ENCODE results near the gene SH3BP2. TPM values are rescaled to one million over a fixed set of nuclear protein-coding genes. Genes with fewer than 3 reads are reported as not detected.

Gene SH3BP2
- total RNA-seq: 10 to 100 TPM; 69.3 to 78.2 TPM

GRCh38 chr4:2792711-2793585 is at the start of gene SH3BP2:
TSS of gene SH3BP2 (plus strand) at chr4:2793085. CDS start at chr4:2820618, 27,533 bp downstream.
- peaks cover 41% of the 10 kb centered on the region for H3K4me1 Mint-ChIP-seq
- H3K9me3 Mint-ChIP-seq: no peaks in the 10 kb centered on the region
- DNase-seq: peak; percentile 49
- CTCF ChIA-PET: interaction anchor here (0.6 kb wide), 1 partner anchor 552 kb away, joined by 3 read pairs; no protein-coding TSS in a partner anchor
- H3K27ac Mint-ChIP-seq: peak within 1 kb of the TSS; percentile 76
- peak within 1 kb of the TSS; percentile 80 for H3K4me3 Mint-ChIP-seq
- H3K36me3 Mint-ChIP-seq (ENCODE audit: low read depth): no peaks in the 10 kb centered on the region
- POLR2A ChIA-PET: no interaction called here
- no peaks in the 10 kb centered on the region for H3K27me3 Mint-ChIP-seq

- peaks cover 47% of the 10 kb centered on the region for H3K36me3 Mint-ChIP-seq (ENCODE audit: low read depth)
- peaks cover 41% of the 10 kb centered on the region for H3K4me1 Mint-ChIP-seq
- ChIA-PET POLR2A (no interaction called here), CTCF (interaction anchor here (0.6 to 0.7 kb wide), 3 partner anchors 39 to 481 kb away, joined by 3 to 4 read pairs (median 4); no protein-coding TSS in a partner anchor)
- H3K9me3 Mint-ChIP-seq: no peaks in the 10 kb centered on the region
- H3K27me3 Mint-ChIP-seq: no peaks in the 10 kb centered on the region
- DNase-seq: no peak
- H3K4me3 Mint-ChIP-seq: no peak overlapping the region
- H3K27ac Mint-ChIP-seq: peak overlapping the region; percentile 50
Measured at GRCh38 chr4:2743518-2744445, 49.1 kb upstream of the SH3BP2 start.

- CTCF ChIA-PET: interaction anchor here (0.6 to 3.2 kb wide), 5 partner anchors 10 to 482 kb away, joined by 3 to 8 read pairs (median 4); no protein-coding TSS in a partner anchor
- Mint-ChIP-seq H3K36me3 (ENCODE audit: low read depth) (peaks cover 46% of the 10 kb centered on the region), H3K9me3 (no peaks in the 10 kb centered on the region), H3K4me3 (no peak overlapping the region), H3K27ac (peak overlapping the region; percentile 1), H3K4me1 (peaks cover 41% of the 10 kb centered on the region), H3K27me3 (no peaks in the 10 kb centered on the region)
- POLR2A ChIA-PET: interaction anchor here (0.6 kb wide), 1 partner anchor 58 kb away, joined by 3 read pairs; no protein-coding TSS in a partner anchor
- no peak for DNase-seq
Measured at GRCh38 chr4:2744576-2745270, 48.2 kb upstream of the SH3BP2 start.

- Mint-ChIP-seq H3K27me3 (no peaks in the 10 kb centered on the region), H3K4me3 (no peak overlapping the region), H3K9me3 (no peaks in the 10 kb centered on the region), H3K4me1 (peaks cover 42% of the 10 kb centered on the region), H3K36me3 (ENCODE audit: low read depth) (peaks cover 39% of the 10 kb centered on the region), H3K27ac (peak overlapping the region; percentile 90)
- no peak for DNase-seq
- POLR2A ChIA-PET: interaction anchor here (0.6 kb wide), 1 partner anchor 58 kb away, joined by 3 read pairs; no protein-coding TSS in a partner anchor
- CTCF ChIA-PET: interaction anchor here (0.5 to 3.2 kb wide), 8 partner anchors 10 to 582 kb away, joined by 3 to 11 read pairs (median 4); partner anchors contain the start of gene TNIP2
Measured at GRCh38 chr4:2745516-2745915, 47.4 kb upstream of the SH3BP2 start.

GRCh38 chr4:2745981-2746806 is 46.7 kb upstream of the SH3BP2 start:
- no peaks in the 10 kb centered on the region for H3K9me3 Mint-ChIP-seq
- peak overlapping the region; percentile 30 for H3K4me3 Mint-ChIP-seq
- H3K27me3 Mint-ChIP-seq: no peaks in the 10 kb centered on the region
- DNase-seq: peak; percentile 80
- POLR2A ChIA-PET: no interaction called here
- H3K4me1 Mint-ChIP-seq: peaks cover 45% of the 10 kb centered on the region
- CTCF ChIA-PET: interaction anchor here (0.5 to 3.2 kb wide), 13 partner anchors 10 to 583 kb away, joined by 3 to 11 read pairs (median 3); partner anchors contain the start of gene TNIP2
- H3K36me3 Mint-ChIP-seq (ENCODE audit: low read depth): peaks cover 36% of the 10 kb centered on the region
- peak overlapping the region; percentile 90 for H3K27ac Mint-ChIP-seq

GRCh38 chr4:2746891-2747695 is 45.8 kb upstream of the SH3BP2 start:
- H3K4me3 Mint-ChIP-seq: peak overlapping the region; percentile 30
- no peaks in the 10 kb centered on the region for H3K9me3 Mint-ChIP-seq
- DNase-seq: no peak
- no peaks in the 10 kb centered on the region for H3K27me3 Mint-ChIP-seq
- peak overlapping the region; percentile 90 for H3K27ac Mint-ChIP-seq
- CTCF ChIA-PET: interaction anchor here (0.9 to 3.2 kb wide), 8 partner anchors 9 to 269 kb away, joined by 3 to 11 read pairs (median 4); partner anchors contain the start of gene TNIP2
- POLR2A ChIA-PET: no interaction called here
- peaks cover 33% of the 10 kb centered on the region for H3K36me3 Mint-ChIP-seq (ENCODE audit: low read depth)
- H3K4me1 Mint-ChIP-seq: peaks cover 46% of the 10 kb centered on the region

GRCh38 chr4:2750719-2751605 is 41.9 kb upstream of the SH3BP2 start:
- H3K27ac Mint-ChIP-seq: no peak overlapping the region
- H3K9me3 Mint-ChIP-seq: no peaks in the 10 kb centered on the region
- ChIA-PET POLR2A (no interaction called here), CTCF (interaction anchor here (1.1 to 1.3 kb wide), 2 partner anchors 11 to 205 kb away, joined by 4 to 5 read pairs; no protein-coding TSS in a partner anchor)
- H3K4me3 Mint-ChIP-seq: no peak overlapping the region
- H3K4me1 Mint-ChIP-seq: peaks cover 46% of the 10 kb centered on the region
- no peaks in the 10 kb centered on the region for H3K27me3 Mint-ChIP-seq
- DNase-seq: no peak
- H3K36me3 Mint-ChIP-seq (ENCODE audit: low read depth): peaks cover 26% of the 10 kb centered on the region

- H3K4me1 Mint-ChIP-seq: peaks cover 33% of the 10 kb centered on the region
- H3K27ac Mint-ChIP-seq: no peak overlapping the region
- H3K4me3 Mint-ChIP-seq: no peak overlapping the region
- POLR2A ChIA-PET: no interaction called here
- no peak for DNase-seq
- H3K36me3 Mint-ChIP-seq (ENCODE audit: low read depth): peaks cover 7% of the 10 kb centered on the region
- H3K9me3 Mint-ChIP-seq: no peaks in the 10 kb centered on the region
- H3K27me3 Mint-ChIP-seq: no peaks in the 10 kb centered on the region
- CTCF ChIA-PET: no interaction called here
Measured at GRCh38 chr4:2753436-2753835, 39.4 kb upstream of the SH3BP2 start.

- ChIA-PET POLR2A (interaction anchor here (0.6 to 0.7 kb wide), 2 partner anchors 17 to 31 kb away, joined by 3 to 4 read pairs; no protein-coding TSS in a partner anchor), CTCF (interaction anchor here (1.1 to 1.9 kb wide), 2 partner anchors 9 to 58 kb away, joined by 5 to 11 read pairs; no protein-coding TSS in a partner anchor)
- peak overlapping the region; percentile 74 for H3K4me3 Mint-ChIP-seq
- peaks cover 7% of the 10 kb centered on the region for H3K36me3 Mint-ChIP-seq (ENCODE audit: low read depth)
- DNase-seq: no peak
- H3K27ac Mint-ChIP-seq: peak overlapping the region; percentile 79
- peaks cover 33% of the 10 kb centered on the region for H3K4me1 Mint-ChIP-seq
- H3K9me3 Mint-ChIP-seq: no peaks in the 10 kb centered on the region
- H3K27me3 Mint-ChIP-seq: no peaks in the 10 kb centered on the region
Measured at GRCh38 chr4:2754848-2755819, 37.8 kb upstream of the SH3BP2 start.
